ENCODE data around the gene FRMD1.

Gene FRMD1

GRCh38 chr6:168020242-168020641 is 58.8 kb downstream of the FRMD1 start:
- TF ChIP-seq TEAD4 (IDR thresholded peaks at IDR 0.05), result no peak
- no peak for TF ChIP-seq CEBPB (IDR thresholded peaks at IDR 0.05)
- TF ChIP-seq ZBTB7A (IDR thresholded peaks at IDR 0.05; ENCODE audit: low read depth), result no peak
- TF ChIP-seq NFIC (IDR thresholded peaks at IDR 0.05), result no peak
- no peak for TF ChIP-seq EGR1 (IDR thresholded peaks at IDR 0.05)
- no peak for TF ChIP-seq TCF12 (IDR thresholded peaks at IDR 0.05; ENCODE audit: low read depth)
- TF ChIP-seq USF1 (IDR thresholded peaks at IDR 0.05), result no peak
- TF ChIP-seq FOXM1 (IDR thresholded peaks at IDR 0.05; ENCODE audit: borderline replicate concordance, low read depth), result no peak
- no peak for TF ChIP-seq MAX (IDR thresholded peaks at IDR 0.05)
- TF ChIP-seq RAD21 (IDR thresholded peaks at IDR 0.05; ENCODE audit: low read depth), result no peak
- no peak for TF ChIP-seq REST (IDR thresholded peaks at IDR 0.05; ENCODE audit: low read depth)
- no peak for TF ChIP-seq EP300 (IDR thresholded peaks at IDR 0.05; ENCODE audit: borderline replicate concordance)
- no peak for TF ChIP-seq YY1 (IDR thresholded peaks at IDR 0.05; ENCODE audit: low read depth)
- no peak for TF ChIP-seq TAF1 (IDR thresholded peaks at IDR 0.05; ENCODE audit: low read depth)
- no peak for TF ChIP-seq CREB1 (IDR thresholded peaks at IDR 0.05; ENCODE audit: low read depth)

DNA sequence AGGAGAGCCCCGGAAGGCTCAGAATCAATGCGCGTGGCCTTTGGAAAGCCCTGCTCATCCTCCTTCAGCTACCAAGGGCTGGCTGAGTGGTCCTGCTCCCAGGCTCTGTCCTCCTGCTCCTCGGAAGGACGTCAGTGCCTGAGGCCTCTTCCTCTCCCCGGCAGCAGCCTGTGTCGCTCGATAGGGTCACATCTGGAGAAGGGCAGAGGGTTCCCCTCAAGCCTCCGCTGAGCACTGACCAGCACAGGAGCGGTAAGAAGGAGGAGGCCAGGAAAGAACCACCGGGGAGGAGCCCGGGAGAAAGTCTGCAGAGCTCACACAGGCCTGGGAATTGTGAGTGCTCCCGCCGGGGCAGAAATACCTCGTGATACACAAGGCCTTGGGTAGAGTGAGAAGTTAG is 60.3 kb downstream of the FRMD1 start:
- TF ChIP-seq USF1 (IDR thresholded peaks at IDR 0.05), result no peak
- no peak for TF ChIP-seq RAD21 (IDR thresholded peaks at IDR 0.05; ENCODE audit: low read depth)
- TF ChIP-seq YY1 (IDR thresholded peaks at IDR 0.05; ENCODE audit: low read depth), result no peak
- TF ChIP-seq NFIC (IDR thresholded peaks at IDR 0.05), result no peak
- TF ChIP-seq MAX (IDR thresholded peaks at IDR 0.05), result no peak
- TF ChIP-seq CREB1 (IDR thresholded peaks at IDR 0.05; ENCODE audit: low read depth), result no peak
- TF ChIP-seq ZBTB7A (IDR thresholded peaks at IDR 0.05; ENCODE audit: low read depth), result no peak
- no peak for TF ChIP-seq FOXM1 (IDR thresholded peaks at IDR 0.05; ENCODE audit: borderline replicate concordance, low read depth)
- TF ChIP-seq EGR1 (IDR thresholded peaks at IDR 0.05), result no peak

- TF ChIP-seq MAX (IDR thresholded peaks at IDR 0.05), result no peak
- TF ChIP-seq NFIC (IDR thresholded peaks at IDR 0.05), result no peak
- TF ChIP-seq CREB1 (IDR thresholded peaks at IDR 0.05; ENCODE audit: low read depth), result no peak
- TF ChIP-seq TAF1 (IDR thresholded peaks at IDR 0.05; ENCODE audit: low read depth), result no peak
- TF ChIP-seq RAD21 (IDR thresholded peaks at IDR 0.05; ENCODE audit: low read depth), result no peak
- TF ChIP-seq ZBTB7A (IDR thresholded peaks at IDR 0.05; ENCODE audit: low read depth), result no peak
- TF ChIP-seq FOXM1 (IDR thresholded peaks at IDR 0.05; ENCODE audit: borderline replicate concordance, low read depth), result no peak
- TF ChIP-seq REST (IDR thresholded peaks at IDR 0.05; ENCODE audit: low read depth), result no peak
- no peak for TF ChIP-seq USF1 (IDR thresholded peaks at IDR 0.05)
- no peak for TF ChIP-seq YY1 (IDR thresholded peaks at IDR 0.05; ENCODE audit: low read depth)
- no peak for TF ChIP-seq CEBPB (IDR thresholded peaks at IDR 0.05)
- TF ChIP-seq EP300 (IDR thresholded peaks at IDR 0.05; ENCODE audit: borderline replicate concordance), result no peak
- no peak for TF ChIP-seq TEAD4 (IDR thresholded peaks at IDR 0.05)
- no peak for TF ChIP-seq TCF12 (IDR thresholded peaks at IDR 0.05; ENCODE audit: low read depth)
- no peak for TF ChIP-seq EGR1 (IDR thresholded peaks at IDR 0.05)
These were observed 61.4 kb downstream of the FRMD1 start for GRCh38 chr6:168017629-168018028.

DNA sequence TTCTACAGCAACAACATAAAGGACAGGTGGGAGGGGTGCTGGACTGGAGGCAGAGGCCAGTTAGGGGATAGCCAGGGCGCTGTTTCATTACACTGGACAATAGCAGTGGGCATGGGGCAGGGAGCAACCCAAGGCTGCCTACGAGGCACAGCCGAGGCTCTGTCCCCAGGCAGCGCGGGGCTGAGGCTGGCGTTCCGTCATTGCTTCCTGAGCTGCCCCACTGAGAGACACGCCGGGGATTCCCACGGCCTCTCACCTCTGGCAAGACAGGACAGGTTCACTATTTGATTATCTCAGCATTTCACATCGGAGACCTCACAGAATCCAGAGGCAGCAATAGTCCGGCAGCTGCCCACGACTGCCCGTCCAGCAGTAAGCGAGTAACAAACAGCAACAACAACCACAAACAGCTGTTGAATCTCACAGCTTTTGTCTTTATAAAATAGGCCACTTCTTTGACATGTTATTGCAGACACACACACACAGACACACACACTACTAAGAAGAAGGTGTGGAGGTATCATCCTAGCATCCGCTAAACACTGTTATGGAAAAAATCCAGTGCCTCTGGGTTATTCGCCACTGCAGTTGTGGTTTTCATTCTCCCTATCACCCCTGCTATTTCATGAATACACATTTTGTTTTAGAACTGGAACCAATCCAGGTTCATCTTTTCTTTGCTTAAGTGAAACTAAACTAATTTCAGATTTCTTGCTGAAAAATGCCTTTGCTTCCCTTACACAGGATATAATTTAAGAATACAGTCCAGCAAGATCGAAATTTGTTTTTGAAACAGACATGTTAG is 62.1 kb downstream of the FRMD1 start:
- TF ChIP-seq YY1 (IDR thresholded peaks at IDR 0.05; ENCODE audit: low read depth) (no peak), NFIC (IDR thresholded peaks at IDR 0.05) (no peak), RAD21 (IDR thresholded peaks at IDR 0.05; ENCODE audit: low read depth) (no peak), USF1 (IDR thresholded peaks at IDR 0.05) (no peak), TEAD4 (IDR thresholded peaks at IDR 0.05) (no peak), TAF1 (IDR thresholded peaks at IDR 0.05; ENCODE audit: low read depth) (no peak), FOXM1 (IDR thresholded peaks at IDR 0.05; ENCODE audit: borderline replicate concordance, low read depth) (no peak), CREB1 (IDR thresholded peaks at IDR 0.05; ENCODE audit: low read depth) (no peak), REST (IDR thresholded peaks at IDR 0.05; ENCODE audit: low read depth) (no peak), TCF12 (IDR thresholded peaks at IDR 0.05; ENCODE audit: low read depth) (no peak), ZBTB7A (IDR thresholded peaks at IDR 0.05; ENCODE audit: low read depth) (no peak), CEBPB (IDR thresholded peaks at IDR 0.05) (no peak), EGR1 (IDR thresholded peaks at IDR 0.05) (no peak), EP300 (IDR thresholded peaks at IDR 0.05; ENCODE audit: borderline replicate concordance) (no peak), MAX (IDR thresholded peaks at IDR 0.05) (no peak)

All from Ishikawa (cell line).